Calu3 (cell line): ENCODE data around the gene ZXDC. TPM values are rescaled to one million over a fixed set of nuclear protein-coding genes. Genes with fewer than 3 reads are reported as not detected.

Source experiments
- BruUV-seq: library from RNA; stranded (reverse); fragments of 400-500 nt; replicated peaks from 2 replicates; lab custom pipeline; 2021; lab: Mats Ljungman, UMichigan
- CTCF ChIA-PET: fragments of 300-600 bp; sonication (Branson Sonifier 250); formaldehyde crosslinking; loops from one replicate; lab custom pipeline; 2022; ENCODE audit warnings: antibody characterized with exemption; lab: Charles Lee
- DNase-seq: peaks from one replicate; pipeline ENCODE4 v3.0.0; 2022
- H3K27ac Mint-ChIP-seq: one replicate; pipeline ENCODE4 v1.8.0; 2022; ENCODE audit warnings: mixed read lengths; ENCODE audit not compliant: unreplicated experiment
- H3K27me3 Mint-ChIP-seq: one replicate; pipeline ENCODE4 v1.8.0; 2022; ENCODE audit warnings: mixed read lengths; ENCODE audit not compliant: unreplicated experiment
- H3K36me3 Mint-ChIP-seq: one replicate; pipeline ENCODE4 v1.8.0; 2022; ENCODE audit warnings: mild to moderate bottlenecking, moderate library complexity, mixed read lengths; ENCODE audit not compliant: insufficient read depth, unreplicated experiment
- H3K4me1 Mint-ChIP-seq: one replicate; pipeline ENCODE4 v1.8.0; 2022; ENCODE audit warnings: mild to moderate bottlenecking, low read depth, mixed read lengths; ENCODE audit not compliant: unreplicated experiment
- H3K4me3 Mint-ChIP-seq: one replicate; pipeline ENCODE4 v1.8.0; 2022; ENCODE audit warnings: mild to moderate bottlenecking, low read depth, moderate library complexity, mixed read lengths; ENCODE audit not compliant: unreplicated experiment
- H3K9me3 Mint-ChIP-seq: one replicate; pipeline ENCODE4 v1.8.0; 2022; ENCODE audit warnings: low read depth, mixed read lengths; ENCODE audit not compliant: unreplicated experiment
- CTCF ChIP-seq: fragments of 200-600 bp; IDR thresholded peaks from one replicate; pipeline ENCODE4 v1.8.0; 2022; ENCODE audit warnings: antibody characterized with exemption; ENCODE audit not compliant: unreplicated experiment
- intact Hi-C: fragments of 100-400 bp; cut with micrococcal nuclease; formaldehyde crosslinking; loops from one replicate; pipeline ENCODE4 v1.10.0; 2022; ENCODE audit not compliant: unreplicated experiment
- total RNA-seq: library from RNA; stranded (reverse); gene quantifications from 2 replicates; pipeline ENCODE4 v1.2.3, GENCODE V29; 2022

ZXDC gene
- total RNA-seq, 1 experiment from 2014 or later: 63.8 TPM

GRCh38 chr3:126486360-126486847, 10.7 kb upstream of the ZXDC start:
- Mint-ChIP-seq H3K9me3 (no peaks in the 10 kb centered on the region), H3K4me1 (peaks cover 10% of the 10 kb centered on the region), H3K4me3 (no peak overlapping the region), H3K36me3 (no peaks in the 10 kb centered on the region), H3K27ac (no peak overlapping the region), H3K27me3 (peaks cover 29% of the 10 kb centered on the region)
- no TSS peak for BruUV-seq
- CTCF ChIA-PET: no interaction called here
- intact Hi-C loops: no loop called here
- no peak for TF ChIP-seq CTCF
- no peak for DNase-seq

GRCh38 chr3:126485956-126486355, 10.3 kb upstream of the ZXDC start:
- Mint-ChIP-seq H3K9me3 (no peaks in the 10 kb centered on the region), H3K27ac (no peak overlapping the region), H3K27me3 (peaks cover 29% of the 10 kb centered on the region), H3K4me3 (no peak overlapping the region), H3K4me1 (peaks cover 10% of the 10 kb centered on the region), H3K36me3 (no peaks in the 10 kb centered on the region)
- intact Hi-C loops: no loop called here
- no peak for TF ChIP-seq CTCF
- no peak for DNase-seq
- BruUV-seq: no TSS peak
- CTCF ChIA-PET: no interaction called here

GRCh38 chr3:126485176-126485897, 9.6 kb upstream of the ZXDC start:
- TF ChIP-seq CTCF: no peak
- Mint-ChIP-seq H3K4me1 (peaks cover 10% of the 10 kb centered on the region), H3K4me3 (no peak overlapping the region), H3K27me3 (peaks cover 32% of the 10 kb centered on the region), H3K9me3 (no peaks in the 10 kb centered on the region), H3K27ac (no peak overlapping the region), H3K36me3 (no peaks in the 10 kb centered on the region)
- CTCF ChIA-PET: no interaction called here
- BruUV-seq: no TSS peak
- DNase-seq: no peak
- intact Hi-C loops: no loop called here

- Mint-ChIP-seq H3K27ac (no peak overlapping the region), H3K4me3 (no peak overlapping the region), H3K36me3 (no peaks in the 10 kb centered on the region), H3K9me3 (no peaks in the 10 kb centered on the region), H3K4me1 (peaks cover 4% of the 10 kb centered on the region), H3K27me3 (peaks cover 37% of the 10 kb centered on the region)
- CTCF ChIA-PET: no interaction called here
- TF ChIP-seq CTCF: no peak
- intact Hi-C loops: no loop called here
- no peak for DNase-seq
- BruUV-seq: no TSS peak
Measured at GRCh38 chr3:126484662-126485061, 9.0 kb upstream of the ZXDC start.
